Lung microvascular endothelial cell (primary cell): ENCODE data around the gene SFI1. TPM values are rescaled to one million over a fixed set of nuclear protein-coding genes. Genes with fewer than 3 reads are reported as not detected.
"Not testable (repeated sequence)": the region's sequence is repeated elsewhere in the genome, so short reads cannot be mapped to it uniquely, and the experiment has no call there.

Source experiments
- DNase-seq, 2 donors: peaks; one replicate each; pipeline versions ENCODE4 v3.0.0 to v3.0.0-alpha.2; 2010; ENCODE audit warnings: low read depth in 2 of 2
- total RNA-seq: library from RNA; depleted of rRNA; stranded (reverse); fragments of >200 nt; gene quantifications from 2 replicates; pipeline ENCODE4 v1.2.1, GENCODE V29; 2014

Gene SFI1
- total RNA-seq, 1 donor from 2014 or later, result 18.1 TPM

GRCh38 chr22:31586137-31586920 is 90.0 kb downstream of the SFI1 start:
- no peak for DNase-seq

- DNase-seq, result peak in 1 of 2 donors; percentile 45
Observed at GRCh38 chr22:31588970-31589675, 92.8 kb downstream of the SFI1 start.

GRCh38 chr22:31590161-31590560 is 93.8 kb downstream of the SFI1 start:
- not testable (repeated sequence) for DNase-seq

- no peak for DNase-seq
Observed at GRCh38 chr22:31595271-31595670, 98.9 kb downstream of the SFI1 start.

- peak in 1 of 2 donors; percentile 75 for DNase-seq
Observed at GRCh38 chr22:31602259-31602952, 106.1 kb downstream of the SFI1 start.

GRCh38 chr22:31603081-31603525 is 106.8 kb downstream of the SFI1 start:
- no peak for DNase-seq

GRCh38 chr22:31603574-31603973 is 107.2 kb downstream of the SFI1 start:
- no peak for DNase-seq

GRCh38 chr22:31604137-31604705 is 107.9 kb downstream of the SFI1 start:
- no peak for DNase-seq

- DNase-seq, result no peak
Observed at GRCh38 chr22:31604746-31605705, 108.7 kb downstream of the SFI1 start.

GRCh38 chr22:31605851-31606585 is 109.7 kb downstream of the SFI1 start:
- no peak for DNase-seq

GRCh38 chr22:31607696-31608095 is 111.4 kb downstream of the SFI1 start:
- no peak for DNase-seq

- DNase-seq, result no peak
Observed at GRCh38 chr22:31609716-31610115, 113.4 kb downstream of the SFI1 start.

GRCh38 chr22:31610611-31611010 is 114.3 kb downstream of the SFI1 start:
- no peak for DNase-seq

- DNase-seq, result peak; percentile 51 to 54
Observed at GRCh38 chr22:31611061-31611760, 114.9 kb downstream of the SFI1 start.

- DNase-seq, result no peak
Observed at GRCh38 chr22:31612891-31613285, 116.6 kb downstream of the SFI1 start.

GRCh38 chr22:31613286-31613903 is 117.1 kb downstream of the SFI1 start:
- no peak for DNase-seq

GRCh38 chr22:31613904-31614296 is 117.6 kb downstream of the SFI1 start:
- peak in 1 of 2 donors; percentile 52 for DNase-seq

- DNase-seq, result no peak
Observed at GRCh38 chr22:31614781-31615490, 118.6 kb downstream of the SFI1 start.
